Karpas-422 (cell line): ENCODE data around the gene MYO7A. TPM values are rescaled to one million over a fixed set of nuclear protein-coding genes. Genes with fewer than 3 reads are reported as not detected.

Experiments
- DNase-seq: peaks from one replicate; pipeline ENCODE4 v3.0.0-alpha.2; 2015
- H2AFZ ChIP-seq: fragments of 200-600 bp; sonication (generic); 2 replicates; pipeline ENCODE4 v1.6.1; 2014; ENCODE audit warnings: antibody characterized with exemption, low read length, mixed read lengths
- H3K27ac ChIP-seq: fragments of 200-600 bp; sonication (generic); 2 replicates; pipeline ENCODE4 v1.5.1; 2014; ENCODE audit warnings: mild to moderate bottlenecking, low read length, moderate library complexity
- H3K27me3 ChIP-seq: fragments of 200-600 bp; sonication (generic); 2 replicates; pipeline ENCODE4 v1.6.1; 2014; ENCODE audit warnings: low read length, mixed read lengths
- H3K36me3 ChIP-seq: fragments of 200-600 bp; sonication (generic); 2 replicates; pipeline ENCODE4 v1.6.1; 2014; ENCODE audit warnings: low read length, mixed read lengths; ENCODE audit not compliant: insufficient read depth
- H3K4me1 ChIP-seq: fragments of 200-600 bp; sonication (generic); 2 replicates; pipeline ENCODE4 v1.6.1; 2014; ENCODE audit warnings: mild to moderate bottlenecking, low read length, mixed read lengths
- H3K4me2 ChIP-seq: fragments of 200-600 bp; sonication (generic); 2 replicates; pipeline ENCODE4 v1.6.1; 2014; ENCODE audit warnings: low read length, low read depth, mild to moderate bottlenecking; ENCODE audit not compliant: poor library complexity, severe bottlenecking
- H3K4me3 ChIP-seq: fragments of 200-600 bp; sonication (generic); 2 replicates; pipeline ENCODE4 v1.5.1; 2014; ENCODE audit warnings: mild to moderate bottlenecking, antibody characterized with exemption, low read length, mixed read lengths
- H3K79me2 ChIP-seq: fragments of 200-600 bp; sonication (generic); 2 replicates; pipeline ENCODE4 v1.6.1; 2014; ENCODE audit warnings: mild to moderate bottlenecking, low read length, mixed read lengths
- H3K9ac ChIP-seq: fragments of 200-600 bp; sonication (generic); 2 replicates; pipeline ENCODE4 v1.6.0; 2014; ENCODE audit warnings: low read length
- H3K9me2 ChIP-seq: fragments of 200-600 bp; sonication (generic), shearing (Covaris generic); replicated peaks from 2 replicates; pipeline ENCODE4 v1.6.0; 2014; ENCODE audit warnings: mild to moderate bottlenecking, low read length, moderate library complexity; ENCODE audit not compliant: insufficient read depth
- H3K9me3 ChIP-seq: fragments of 300-700, 200-600 bp; sonication (generic); 2 replicates; pipeline ENCODE4 v1.6.1; 2014; ENCODE audit warnings: low read length, mixed read lengths
- H4K20me1 ChIP-seq: fragments of 200-600 bp; sonication (generic); 2 replicates; pipeline ENCODE4 v1.6.1; 2014; ENCODE audit warnings: mild to moderate bottlenecking, antibody characterized with exemption, low read length, low read depth; ENCODE audit not compliant: insufficient read depth
- total RNA-seq: library from RNA; depleted of rRNA; stranded (reverse); fragments of >200 nt; shearing (Covaris generic); gene quantifications from 2 replicates; pipeline ENCODE4 v1.2.3, GENCODE V29; 2014; ENCODE audit warnings: low replicate concordance

The MYO7A gene
- total RNA-seq, 1 experiment from 2014 or later: not detected

DNA sequence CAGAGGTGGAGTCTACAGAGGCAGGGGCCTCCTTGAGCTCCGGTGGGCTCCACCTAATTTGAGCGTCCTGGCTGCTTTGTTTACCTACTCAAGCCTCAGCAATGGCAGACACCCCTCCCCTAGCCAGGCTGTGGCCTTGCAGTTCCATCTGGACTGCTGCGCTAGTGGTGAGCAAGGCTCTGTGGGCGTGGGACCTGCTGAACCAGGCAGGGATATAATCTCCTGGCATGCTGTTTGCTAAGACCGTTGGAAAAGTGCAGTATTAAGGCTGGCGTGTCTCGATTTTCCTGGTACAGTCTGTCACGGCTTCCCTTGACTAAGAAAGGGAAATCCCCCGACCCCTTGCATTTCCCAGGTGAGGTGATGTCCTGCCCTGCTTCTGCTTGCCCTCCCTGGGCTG is 95.8 kb downstream of the MYO7A start:
- Histone ChIP-seq H3K4me2 (no peak overlapping the region), H3K4me1 (no peaks in the 10 kb centered on the region), H3K27ac (no peak overlapping the region), H4K20me1 (no peaks in the 10 kb centered on the region), H3K9ac (no peak overlapping the region), H3K9me2 (no peaks in the 10 kb centered on the region), H3K9me3 (no peaks in the 10 kb centered on the region), H3K79me2 (no peaks in the 10 kb centered on the region), H3K36me3 (no peaks in the 10 kb centered on the region), H2AFZ (no peak overlapping the region), H3K27me3 (no peaks in the 10 kb centered on the region), H3K4me3 (no peak overlapping the region)
- no peak for DNase-seq

DNA sequence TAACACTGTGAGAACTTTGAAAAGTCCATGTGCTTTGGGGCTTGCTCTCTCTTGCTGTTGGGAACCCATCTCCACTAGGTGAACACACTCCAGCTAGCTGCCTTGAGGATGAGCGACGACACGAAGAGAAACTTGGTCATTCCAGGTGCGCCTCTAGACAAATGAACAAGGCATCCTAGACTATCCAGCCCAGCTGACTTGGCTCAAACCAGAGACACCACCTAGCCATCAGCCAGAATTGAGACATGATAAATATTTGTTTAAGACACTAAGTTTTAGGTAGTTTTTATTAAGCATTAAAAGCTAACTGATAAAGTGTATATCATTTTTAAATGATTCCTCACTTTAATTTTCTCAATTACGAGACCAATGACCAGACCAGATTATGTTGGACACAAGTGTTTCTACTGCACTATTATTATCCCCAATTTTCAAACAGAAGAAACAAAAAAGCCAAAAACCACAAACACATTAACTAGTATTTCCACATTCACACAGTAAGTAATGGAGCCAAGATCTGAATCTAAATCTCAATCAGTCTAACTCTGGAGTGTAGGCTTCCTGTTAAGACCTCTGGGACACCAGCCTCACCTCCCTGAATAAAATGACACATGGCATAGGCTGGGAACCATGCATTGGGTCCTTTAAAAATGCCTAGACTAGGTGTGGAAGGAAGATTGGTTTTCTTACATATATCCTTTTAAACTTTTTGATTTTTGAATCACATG is 103.0 kb downstream of the MYO7A start:
- Histone ChIP-seq H3K4me1 (no peaks in the 10 kb centered on the region), H3K27me3 (no peaks in the 10 kb centered on the region), H3K27ac (no peak overlapping the region), H3K9ac (no peak overlapping the region), H3K4me2 (no peak overlapping the region), H3K4me3 (no peak overlapping the region), H3K79me2 (no peaks in the 10 kb centered on the region), H4K20me1 (no peaks in the 10 kb centered on the region), H3K9me2 (no peaks in the 10 kb centered on the region), H2AFZ (no peak overlapping the region), H3K9me3 (no peaks in the 10 kb centered on the region), H3K36me3 (no peaks in the 10 kb centered on the region)
- DNase-seq: no peak

DNA sequence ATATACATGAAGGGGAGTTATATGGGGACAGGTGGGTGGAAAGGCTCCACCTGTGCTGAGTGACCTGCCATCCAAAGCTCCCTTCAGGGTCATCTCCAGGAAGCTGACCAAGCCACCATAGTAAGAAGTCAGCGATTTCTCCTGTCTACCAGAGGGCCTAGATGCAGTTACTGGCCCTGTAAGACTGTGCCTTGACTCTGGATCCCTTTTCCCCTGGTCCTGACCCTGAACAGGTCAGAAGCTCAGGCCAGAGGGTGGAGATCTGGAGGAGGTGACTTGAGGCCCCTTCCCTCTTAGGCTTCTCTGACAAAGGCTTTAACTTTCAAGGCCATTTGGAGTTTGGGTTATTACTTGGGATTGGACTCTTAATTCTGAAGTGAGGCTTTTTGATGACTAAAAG is 103.8 kb downstream of the MYO7A start:
- no peak overlapping the region for H3K27ac ChIP-seq
- H3K9me3 ChIP-seq: no peaks in the 10 kb centered on the region
- no peaks in the 10 kb centered on the region for H3K36me3 ChIP-seq
- H3K9me2 ChIP-seq: no peaks in the 10 kb centered on the region
- H3K79me2 ChIP-seq: no peaks in the 10 kb centered on the region
- DNase-seq: no peak
- H3K4me2 ChIP-seq: no peak overlapping the region
- H4K20me1 ChIP-seq: no peaks in the 10 kb centered on the region
- H3K9ac ChIP-seq: no peak overlapping the region
- H3K27me3 ChIP-seq: no peaks in the 10 kb centered on the region
- no peak overlapping the region for H3K4me3 ChIP-seq
- no peaks in the 10 kb centered on the region for H3K4me1 ChIP-seq
- H2AFZ ChIP-seq: no peak overlapping the region

DNA sequence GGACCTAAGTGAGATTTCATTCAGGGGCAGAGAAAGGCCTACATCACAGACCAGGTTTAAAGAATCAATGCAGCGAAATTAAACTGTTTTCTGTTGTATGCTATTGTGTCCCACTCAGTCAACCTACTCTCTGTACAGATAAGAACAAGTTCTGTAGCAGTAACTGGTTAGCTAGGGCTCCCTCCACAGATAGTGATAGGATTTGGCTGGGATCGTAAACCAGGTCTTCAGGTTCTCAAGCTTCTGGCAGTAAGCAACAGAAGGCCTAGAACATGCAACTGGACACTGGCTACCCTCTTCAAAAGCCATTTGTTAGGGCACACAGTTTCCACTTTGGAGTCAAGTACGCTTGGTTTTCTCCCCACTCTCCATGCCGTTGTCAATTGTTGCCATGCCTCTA is 104.2 kb downstream of the MYO7A start:
- H2AFZ ChIP-seq: no peak overlapping the region
- H3K9me3 ChIP-seq: no peaks in the 10 kb centered on the region
- H3K4me3 ChIP-seq: no peak overlapping the region
- H3K27ac ChIP-seq: no peak overlapping the region
- no peaks in the 10 kb centered on the region for H4K20me1 ChIP-seq
- DNase-seq: no peak
- no peaks in the 10 kb centered on the region for H3K9me2 ChIP-seq
- H3K36me3 ChIP-seq: no peaks in the 10 kb centered on the region
- H3K79me2 ChIP-seq: no peaks in the 10 kb centered on the region
- no peak overlapping the region for H3K4me2 ChIP-seq
- no peaks in the 10 kb centered on the region for H3K4me1 ChIP-seq
- no peaks in the 10 kb centered on the region for H3K27me3 ChIP-seq
- no peak overlapping the region for H3K9ac ChIP-seq

DNA sequence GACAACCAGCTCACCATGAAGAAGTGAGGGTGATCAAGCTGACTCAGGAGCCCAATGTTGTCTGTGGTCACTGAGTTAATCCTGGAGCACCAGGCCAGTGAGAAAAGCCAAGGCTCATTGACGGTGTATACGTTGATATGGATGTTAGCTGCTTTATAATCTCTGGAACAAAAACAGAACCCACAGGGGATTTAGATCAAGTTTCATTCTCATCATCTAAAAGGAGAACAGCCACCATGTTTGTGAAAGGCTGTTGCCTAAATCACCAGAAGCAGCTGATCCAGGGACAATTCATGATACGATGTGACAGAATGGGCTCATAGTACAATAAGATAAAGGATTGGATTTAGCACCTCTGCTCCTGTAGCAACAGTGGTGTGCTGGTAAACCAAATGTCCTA is 105.0 kb downstream of the MYO7A start:
- Histone ChIP-seq H3K4me1 (no peaks in the 10 kb centered on the region), H3K36me3 (no peaks in the 10 kb centered on the region), H3K9ac (no peak overlapping the region), H3K27me3 (no peaks in the 10 kb centered on the region), H4K20me1 (no peaks in the 10 kb centered on the region), H3K4me3 (no peak overlapping the region), H2AFZ (no peak overlapping the region), H3K9me3 (no peaks in the 10 kb centered on the region), H3K9me2 (no peaks in the 10 kb centered on the region), H3K27ac (no peak overlapping the region), H3K79me2 (no peaks in the 10 kb centered on the region), H3K4me2 (no peak overlapping the region)
- DNase-seq: no peak

DNA sequence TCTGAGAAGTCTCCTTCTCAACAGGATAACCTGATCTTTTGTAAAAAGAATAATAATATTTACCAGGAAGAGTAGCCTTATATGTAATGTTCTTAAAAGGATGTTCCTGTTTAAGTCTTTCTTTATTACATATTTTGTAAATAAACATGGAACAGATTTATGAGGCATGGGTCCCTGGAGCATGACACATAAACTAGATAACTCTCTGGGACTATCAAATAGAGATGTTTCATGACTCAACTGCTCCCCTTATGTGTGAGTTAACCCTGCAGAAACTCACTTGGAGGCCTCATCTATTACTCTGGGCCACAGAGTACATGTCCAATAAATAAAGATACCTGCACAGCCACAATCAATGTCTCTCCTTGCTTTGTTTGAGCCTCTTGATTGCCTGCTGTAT is 108.9 kb downstream of the MYO7A start:
- Histone ChIP-seq H3K9ac (no peak overlapping the region), H3K4me1 (no peaks in the 10 kb centered on the region), H3K4me3 (no peak overlapping the region), H3K36me3 (no peaks in the 10 kb centered on the region), H3K9me3 (no peaks in the 10 kb centered on the region), H3K27ac (no peak overlapping the region), H3K9me2 (no peaks in the 10 kb centered on the region), H3K27me3 (no peaks in the 10 kb centered on the region), H3K4me2 (no peak overlapping the region), H4K20me1 (no peaks in the 10 kb centered on the region), H3K79me2 (no peaks in the 10 kb centered on the region), H2AFZ (no peak overlapping the region)
- no peak for DNase-seq

DNA sequence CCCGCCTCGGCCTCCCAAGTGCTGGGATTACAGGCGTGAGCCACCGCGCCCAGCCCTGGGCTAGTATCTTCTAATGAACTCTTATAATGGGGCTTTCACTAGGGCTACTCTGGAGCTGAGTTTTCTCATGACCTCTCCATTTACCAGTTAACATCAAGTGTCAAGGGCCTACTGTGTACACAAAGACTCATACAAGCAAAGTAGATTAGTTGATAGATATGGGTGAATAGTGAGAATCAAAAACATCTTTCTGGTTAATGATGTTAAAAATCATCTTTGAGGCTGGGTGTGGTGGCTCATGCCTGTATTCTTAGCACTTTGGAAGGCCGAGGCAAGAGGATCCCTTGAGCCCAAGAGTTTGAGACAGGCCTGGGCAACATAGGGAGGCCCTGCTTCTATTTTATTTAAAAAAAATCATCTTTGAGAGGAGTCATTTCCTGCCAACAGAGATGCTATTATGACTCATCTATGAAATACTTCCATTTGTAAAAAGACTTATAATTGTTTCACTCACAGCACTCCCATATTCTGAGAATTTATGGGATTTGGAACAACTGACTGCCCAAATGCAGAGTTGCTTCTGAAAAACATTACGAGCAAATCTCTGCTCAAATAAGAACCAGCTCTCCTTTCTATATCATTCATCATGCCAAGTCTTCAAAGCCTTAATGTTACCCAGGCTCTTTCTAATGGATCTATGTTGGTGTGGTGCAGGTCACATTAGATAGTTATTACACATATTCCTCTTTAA is 116.4 kb downstream of the MYO7A start:
- H4K20me1 ChIP-seq: no peaks in the 10 kb centered on the region

DNA sequence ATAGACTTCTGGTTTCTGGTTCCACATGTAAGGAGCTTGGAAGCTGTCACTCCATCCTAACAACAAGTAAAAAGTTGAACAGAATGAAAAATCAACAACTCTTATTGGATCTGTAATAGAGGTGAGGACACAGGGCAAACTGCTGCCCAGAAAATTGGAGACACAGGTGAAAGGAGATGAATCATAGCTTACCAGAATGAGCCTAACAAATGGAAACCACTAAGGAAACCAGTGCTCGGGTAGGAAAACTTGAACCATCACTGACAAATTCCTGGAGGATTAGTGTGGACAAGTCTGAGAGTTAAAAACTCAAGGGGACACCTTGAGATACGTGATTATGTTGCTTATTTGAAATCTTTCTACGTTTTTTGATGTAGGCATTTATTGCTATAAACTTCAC is 121.4 kb downstream of the MYO7A start:
- no peaks in the 10 kb centered on the region for H3K9me3 ChIP-seq
- H3K4me1 ChIP-seq: no peaks in the 10 kb centered on the region
- H3K79me2 ChIP-seq: no peaks in the 10 kb centered on the region
- no peaks in the 10 kb centered on the region for H4K20me1 ChIP-seq
- no peaks in the 10 kb centered on the region for H3K27me3 ChIP-seq
- H3K4me2 ChIP-seq: no peak overlapping the region
- no peaks in the 10 kb centered on the region for H3K36me3 ChIP-seq
- H3K9ac ChIP-seq: no peak overlapping the region
- no peak for DNase-seq
- no peaks in the 10 kb centered on the region for H3K9me2 ChIP-seq
- no peak overlapping the region for H3K27ac ChIP-seq
- H3K4me3 ChIP-seq: no peak overlapping the region
- no peak overlapping the region for H2AFZ ChIP-seq

More for the DNA sequence above, 116.4 kb downstream of the MYO7A start:
- H3K27me3 ChIP-seq: no peaks in the 10 kb centered on the region
- no peak overlapping the region for H3K4me3 ChIP-seq
- no peak for DNase-seq
- H3K79me2 ChIP-seq: no peaks in the 10 kb centered on the region
- H3K4me1 ChIP-seq: no peaks in the 10 kb centered on the region
- no peaks in the 10 kb centered on the region for H3K36me3 ChIP-seq
- H3K9me3 ChIP-seq: no peaks in the 10 kb centered on the region
- H3K9me2 ChIP-seq: no peaks in the 10 kb centered on the region
- no peak overlapping the region for H3K27ac ChIP-seq
- H3K4me2 ChIP-seq: no peak overlapping the region
- H2AFZ ChIP-seq: no peak overlapping the region
- H3K9ac ChIP-seq: no peak overlapping the region
